Astrocyte of the spinal cord (primary cell): Measurements from ENCODE around the gene CADM2.

ENCODE experiments used
- DNase-seq: peaks from one replicate; pipeline ENCODE4 v3.0.0; 2011; ENCODE audit warnings: low read depth, low spot score
- H3K4me3 ChIP-seq: 2 replicates; pipeline ENCODE4 v1.5.1; 2011; ENCODE audit warnings: low read depth, mild to moderate bottlenecking, low read length, moderate library complexity
- CTCF ChIP-seq: IDR thresholded peaks from 2 replicates; pipeline ENCODE4 v1.5.1; 2012; ENCODE audit warnings: low read depth, mild to moderate bottlenecking, low read length, inconsistent platforms
- in situ Hi-C: cut with HindIII; loops from 2 replicates; pipeline ENCODE4 v1.10.0; 2017; ENCODE audit warnings: low sequenced_read_pairs

Gene CADM2

GRCh38 chr3:85709346-85709892 lies 750.6 kb downstream of the CADM2 start:
- no peak overlapping the region for H3K4me3 ChIP-seq
- no peak for DNase-seq
- in situ Hi-C loops, result no loop called here
- no peak for TF ChIP-seq CTCF

- no peak for TF ChIP-seq CTCF
- H3K4me3 ChIP-seq, result no peak overlapping the region
- in situ Hi-C loops, result no loop called here
- DNase-seq, result peak; percentile 6
Observed at GRCh38 chr3:85710490-85710889, 751.7 kb downstream of the CADM2 start.

GRCh38 chr3:85721409-85722145 lies 762.8 kb downstream of the CADM2 start:
- in situ Hi-C loops, result no loop called here
- H3K4me3 ChIP-seq, result no peak overlapping the region
- DNase-seq, result no peak
- TF ChIP-seq CTCF, result no peak

- no peak for TF ChIP-seq CTCF
- DNase-seq, result peak; percentile 1
- in situ Hi-C loops, result no loop called here
- H3K4me3 ChIP-seq, result no peak overlapping the region
Observed at GRCh38 chr3:85725809-85726208, 767.0 kb downstream of the CADM2 start.

GRCh38 chr3:85726241-85726640 lies 767.5 kb downstream of the CADM2 start:
- in situ Hi-C loops, result no loop called here
- DNase-seq, result peak; percentile 22
- no peak overlapping the region for H3K4me3 ChIP-seq
- TF ChIP-seq CTCF, result no peak

- in situ Hi-C loops, result no loop called here
- TF ChIP-seq CTCF, result no peak
- no peak overlapping the region for H3K4me3 ChIP-seq
- DNase-seq, result no peak
Observed at GRCh38 chr3:85737846-85738245, 779.1 kb downstream of the CADM2 start.
